ENCODE measurements around the gene SERPINB6.
"Not testable (repeated sequence)": the region's sequence is repeated elsewhere in the genome, so short reads cannot be mapped to it uniquely, and the experiment has no call there.

GRCh38 chr6:3008712-3009265 is 37.4 kb upstream of the SERPINB6 start:
- TF ChIP-seq CTCF, POLR2A (IDR thresholded peaks at IDR 0.05): not testable (repeated sequence)
